Measurements from ENCODE around the gene GGN. TPM values are rescaled to one million over a fixed set of nuclear protein-coding genes. Genes with fewer than 3 reads are reported as not detected.
"Not testable (repeated sequence)": the region's sequence is repeated elsewhere in the genome, so short reads cannot be mapped to it uniquely, and the experiment has no call there.

Gene GGN
- total RNA-seq, 2 experiments from 2014 or later = 0.41 to 1.2 TPM

DNA sequence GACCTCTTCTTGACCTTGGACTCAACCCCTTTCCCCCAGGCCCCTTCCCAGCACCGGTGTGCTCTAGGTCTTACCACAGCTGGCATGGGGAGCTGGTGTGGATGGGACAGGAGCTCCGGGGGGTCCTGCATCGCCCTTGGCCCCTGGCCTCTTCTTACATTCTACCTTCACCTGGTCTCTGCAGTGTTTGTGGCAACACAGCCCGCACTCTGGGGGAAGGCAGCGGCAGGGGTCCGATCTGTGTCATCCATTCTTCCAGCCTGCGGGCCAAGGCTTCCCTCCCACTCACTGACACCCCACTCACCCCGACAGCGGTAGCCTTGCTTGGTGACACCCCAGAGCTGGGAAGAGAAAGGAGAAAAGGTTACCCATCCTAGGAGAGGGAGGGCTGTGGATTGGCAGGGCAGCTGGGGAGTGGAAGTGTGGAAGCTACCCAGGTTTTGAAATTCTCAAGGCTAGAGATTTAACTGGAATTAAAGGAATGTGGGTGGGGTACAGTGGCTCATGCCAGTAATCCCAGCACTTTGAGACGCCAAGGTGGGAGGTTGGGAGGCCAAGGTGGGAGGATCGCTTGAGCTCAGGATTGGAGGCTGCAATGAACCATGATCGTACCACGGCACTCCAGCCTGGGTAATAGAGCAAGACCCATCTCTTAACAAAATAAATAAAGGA lies 23.3 kb upstream of the GGN start:
- Mint-ChIP-seq H3K27me3 (no peaks in the 10 kb centered on the region), H3K36me3 (peaks cover 16% of the 10 kb centered on the region), H3K9me3 (no peaks in the 10 kb centered on the region), H3K27ac (no peak overlapping the region), H3K4me1 (ENCODE audit: low read depth) (no peaks in the 10 kb centered on the region), H3K4me3 (no peak overlapping the region)
- ChIA-PET POLR2A (no interaction called here), CTCF (interaction anchor here (0.9 to 1.3 kb wide), 2 partner anchors 8 kb away, joined by 4 to 7 read pairs; partner anchors contain the start of gene FAM98C)
- DNase-seq = no peak
- intact Hi-C loops (cut with micrococcal nuclease) = no loop called here

GRCh38 chr19:38410407-38410806 lies 22.6 kb upstream of the GGN start:
- H3K27me3 Mint-ChIP-seq; H3K27ac Mint-ChIP-seq; H3K4me1 Mint-ChIP-seq (ENCODE audit: low read depth); intact Hi-C loops (cut with micrococcal nuclease); DNase-seq; POLR2A ChIA-PET; H3K4me3 Mint-ChIP-seq; H3K9me3 Mint-ChIP-seq: not testable (repeated sequence)
- peaks cover 17% of the 10 kb centered on the region for H3K36me3 Mint-ChIP-seq
- CTCF ChIA-PET = interaction anchor here (0.9 kb wide), 1 partner anchor 8 kb away, joined by 4 read pairs; the partner anchor contains the start of gene FAM98C

DNA sequence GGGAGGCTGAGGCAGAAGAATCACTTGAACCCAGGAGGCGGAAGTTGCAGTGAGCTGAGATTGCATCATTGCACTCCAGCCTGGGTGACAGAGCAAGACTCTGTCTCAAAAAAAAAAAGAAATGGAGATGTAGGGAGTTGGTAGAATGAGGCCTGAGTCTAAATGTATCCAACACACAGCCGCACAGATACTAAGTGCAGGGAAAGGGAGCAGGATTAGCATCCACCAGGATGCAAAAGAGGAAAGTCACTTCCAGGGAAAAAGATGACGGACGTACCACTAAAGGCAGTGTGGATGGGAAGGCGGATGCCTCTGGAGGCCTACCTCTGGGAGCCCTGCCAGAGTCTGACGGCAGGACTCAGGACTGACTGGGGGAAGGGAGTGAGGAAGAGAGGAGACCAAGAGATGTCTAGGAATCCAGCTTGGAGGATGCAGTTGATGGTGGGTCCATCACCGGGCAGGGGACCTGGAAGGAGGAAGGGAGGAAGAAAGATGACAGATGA lies 21.8 kb upstream of the GGN start:
- ChIA-PET POLR2A (no interaction called here), CTCF (no interaction called here)
- peaks cover 6% of the 10 kb centered on the region for H3K4me1 Mint-ChIP-seq (ENCODE audit: low read depth)
- H3K27me3 Mint-ChIP-seq = no peaks in the 10 kb centered on the region
- no peak overlapping the region for H3K4me3 Mint-ChIP-seq
- H3K36me3 Mint-ChIP-seq = peaks cover 21% of the 10 kb centered on the region
- no peaks in the 10 kb centered on the region for H3K9me3 Mint-ChIP-seq
- DNase-seq = no peak
- peak overlapping the region; percentile 32 for H3K27ac Mint-ChIP-seq
- intact Hi-C loops (cut with micrococcal nuclease) = loop anchor here (10.0 kb wide), 1 partner anchor 205 kb away; the partner anchor contains the start of genes EIF3K and MAP4K1

GRCh38 chr19:38405276-38405675 lies 17.4 kb upstream of the GGN start:
- Mint-ChIP-seq H3K9me3 (no peaks in the 10 kb centered on the region), H3K27me3 (no peaks in the 10 kb centered on the region), H3K4me1 (ENCODE audit: low read depth) (peaks cover 20% of the 10 kb centered on the region), H3K36me3 (peaks cover 20% of the 10 kb centered on the region), H3K27ac (peak overlapping the region; percentile 58), H3K4me3 (peak overlapping the region; percentile 31)
- POLR2A ChIA-PET = interaction anchor here (0.6 to 1.0 kb wide), 4 partner anchors 10 to 104 kb away, joined by 3 read pairs; partner anchors contain the start of gene PSMD8
- CTCF ChIA-PET = interaction anchor here (1.5 to 3.3 kb wide), 3 partner anchors 30 to 111 kb away, joined by 4 to 40 read pairs (median 30); partner anchors contain the start of gene PSMD8
- no peak for DNase-seq
- intact Hi-C loops (cut with micrococcal nuclease) = loop anchor here (10.0 kb wide), 1 partner anchor 210 kb away; the partner anchor contains the start of genes EIF3K and MAP4K1

GRCh38 chr19:38404858-38405257 lies 17.0 kb upstream of the GGN start:
- Mint-ChIP-seq H3K4me3 (no peak overlapping the region), H3K9me3 (no peaks in the 10 kb centered on the region), H3K27ac (no peak overlapping the region), H3K27me3 (no peaks in the 10 kb centered on the region), H3K36me3 (peaks cover 17% of the 10 kb centered on the region), H3K4me1 (ENCODE audit: low read depth) (peaks cover 20% of the 10 kb centered on the region)
- no peak for DNase-seq
- CTCF ChIA-PET = interaction anchor here (1.7 to 3.3 kb wide), 6 partner anchors 16 to 526 kb away, joined by 3 to 40 read pairs (median 28); partner anchors contain the start of genes MRPS12, PSMD8 and SARS2
- intact Hi-C loops (cut with micrococcal nuclease) = loop anchor here (5.0 to 10.0 kb wide), 3 partner anchors 210 to 447 kb away; partner anchors contain the start of genes EIF3K and MAP4K1
- POLR2A ChIA-PET = interaction anchor here (0.6 to 1.0 kb wide), 4 partner anchors 10 to 105 kb away, joined by 3 read pairs; partner anchors contain the start of gene PSMD8

GRCh38 chr19:38402967-38403674 lies 15.3 kb upstream of the GGN start, which contains the start of gene FAM98C:
TSS of gene FAM98C (plus strand) at chr19:38403093. CDS start at chr19:38403154, 61 bp downstream.
- H3K27ac Mint-ChIP-seq = peak within 1 kb of the TSS; percentile 91
- no peaks in the 10 kb centered on the region for H3K9me3 Mint-ChIP-seq
- peaks cover 15% of the 10 kb centered on the region for H3K36me3 Mint-ChIP-seq
- H3K4me1 Mint-ChIP-seq (ENCODE audit: low read depth) = peaks cover 20% of the 10 kb centered on the region
- ChIA-PET POLR2A (interaction anchor here (0.6 to 1.7 kb wide), 11 partner anchors 12 to 835 kb away, joined by 3 to 9 read pairs (median 4); partner anchors contain the start of genes EIF3K, MAP4K1 and PSMD8), CTCF (interaction anchor here (0.6 to 3.3 kb wide), 73 partner anchors 8 to 550 kb away, joined by 3 to 50 read pairs (median 5); partner anchors contain the start of genes ACTN4, CATSPERG, EIF3K and GGN)
- intact Hi-C loops (cut with micrococcal nuclease) = loop anchor here (1.0 to 10.0 kb wide), 9 partner anchors 29 to 527 kb away; partner anchors contain the start of genes EIF3K, MAP4K1, MRPS12 and PSMD8
- DNase-seq = peak; percentile 99
- no peaks in the 10 kb centered on the region for H3K27me3 Mint-ChIP-seq
- peak within 1 kb of the TSS; percentile 86 for H3K4me3 Mint-ChIP-seq

DNA sequence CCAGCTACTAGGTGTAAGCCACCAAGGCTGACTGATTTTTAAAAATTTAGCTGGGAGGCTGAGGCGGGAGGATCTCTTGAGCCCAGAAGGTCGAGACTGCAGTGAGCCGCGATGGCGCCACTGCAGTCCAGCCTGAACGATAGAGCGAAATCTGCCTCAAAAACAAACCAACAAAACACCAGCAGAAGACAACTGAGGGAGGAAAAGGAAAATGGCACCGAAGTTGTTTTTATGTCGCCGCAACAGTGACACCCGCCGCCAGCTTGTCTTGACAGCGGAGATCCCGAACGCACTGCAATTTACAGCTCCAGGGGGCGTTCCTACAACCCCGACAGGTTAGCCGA lies 14.8 kb upstream of the GGN start:
- Mint-ChIP-seq H3K9me3 (no peaks in the 10 kb centered on the region), H3K36me3 (peaks cover 13% of the 10 kb centered on the region), H3K4me1 (ENCODE audit: low read depth) (peaks cover 20% of the 10 kb centered on the region), H3K4me3 (peak overlapping the region; percentile 86), H3K27me3 (no peaks in the 10 kb centered on the region), H3K27ac (peak overlapping the region; percentile 91)
- CTCF ChIA-PET = interaction anchor here (0.6 to 3.3 kb wide), 66 partner anchors 8 to 551 kb away, joined by 3 to 50 read pairs (median 5); partner anchors contain the start of genes ACTN4, CATSPERG, EIF3K and GGN
- intact Hi-C loops (cut with micrococcal nuclease) = loop anchor here (1.0 to 10.0 kb wide), 8 partner anchors 28 to 450 kb away; partner anchors contain the start of genes EIF3K, MAP4K1 and PSMD8
- DNase-seq = no peak
- POLR2A ChIA-PET = interaction anchor here (0.6 to 1.7 kb wide), 10 partner anchors 15 to 835 kb away, joined by 3 to 9 read pairs (median 4); partner anchors contain the start of genes EIF3K, MAP4K1 and PSMD8

- no peak for DNase-seq
- H3K36me3 Mint-ChIP-seq = peaks cover 10% of the 10 kb centered on the region
- H3K27ac Mint-ChIP-seq = no peak overlapping the region
- no peak overlapping the region for H3K4me3 Mint-ChIP-seq
- H3K27me3 Mint-ChIP-seq = no peaks in the 10 kb centered on the region
- intact Hi-C loops (cut with micrococcal nuclease) = loop anchor here (5.0 to 10.0 kb wide), 3 partner anchors 214 to 451 kb away; partner anchors contain the start of genes EIF3K and MAP4K1
- CTCF ChIA-PET = no interaction called here
- POLR2A ChIA-PET = no interaction called here
- peaks cover 27% of the 10 kb centered on the region for H3K4me1 Mint-ChIP-seq (ENCODE audit: low read depth)
- H3K9me3 Mint-ChIP-seq = no peaks in the 10 kb centered on the region
These were observed 13.3 kb upstream of the GGN start for GRCh38 chr19:38401148-38401547.

- DNase-seq = no peak
- Mint-ChIP-seq H3K9me3 (no peaks in the 10 kb centered on the region), H3K4me3 (no peak overlapping the region), H3K27me3 (no peaks in the 10 kb centered on the region), H3K27ac (no peak overlapping the region), H3K36me3 (peaks cover 8% of the 10 kb centered on the region), H3K4me1 (ENCODE audit: low read depth) (peaks cover 26% of the 10 kb centered on the region)
- intact Hi-C loops (cut with micrococcal nuclease) = loop anchor here (5.0 to 10.0 kb wide), 3 partner anchors 214 to 452 kb away; partner anchors contain the start of genes EIF3K and MAP4K1
- CTCF ChIA-PET = no interaction called here
- POLR2A ChIA-PET = no interaction called here
These were observed 12.5 kb upstream of the GGN start for GRCh38 chr19:38400361-38400760.

DNA sequence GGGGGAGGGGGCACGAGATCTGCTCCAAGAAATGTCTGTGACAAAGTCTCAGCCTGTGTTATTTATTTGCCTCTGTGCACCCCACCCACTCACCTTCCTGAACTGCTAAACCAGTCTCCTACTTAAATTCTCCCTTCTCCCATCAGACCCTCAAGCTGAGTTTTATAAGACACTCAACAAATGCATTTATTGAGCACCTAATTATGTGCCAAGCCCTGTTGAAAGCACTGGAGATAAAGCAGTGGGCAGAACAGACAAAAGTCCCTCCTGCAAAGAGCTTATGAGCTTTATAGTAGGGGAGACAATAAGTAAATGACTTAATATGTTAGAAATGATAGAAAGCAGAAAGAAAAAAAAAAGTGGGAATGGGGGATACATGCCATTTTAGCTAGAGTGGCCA lies 11.7 kb upstream of the GGN start:
- H3K36me3 Mint-ChIP-seq = peaks cover 5% of the 10 kb centered on the region
- no peaks in the 10 kb centered on the region for H3K9me3 Mint-ChIP-seq
- intact Hi-C loops (cut with micrococcal nuclease) = no loop called here
- no peak for DNase-seq
- POLR2A ChIA-PET = no interaction called here
- H3K27me3 Mint-ChIP-seq = no peaks in the 10 kb centered on the region
- peaks cover 24% of the 10 kb centered on the region for H3K4me1 Mint-ChIP-seq (ENCODE audit: low read depth)
- no peak overlapping the region for H3K27ac Mint-ChIP-seq
- H3K4me3 Mint-ChIP-seq = no peak overlapping the region
- CTCF ChIA-PET = no interaction called here

DNA sequence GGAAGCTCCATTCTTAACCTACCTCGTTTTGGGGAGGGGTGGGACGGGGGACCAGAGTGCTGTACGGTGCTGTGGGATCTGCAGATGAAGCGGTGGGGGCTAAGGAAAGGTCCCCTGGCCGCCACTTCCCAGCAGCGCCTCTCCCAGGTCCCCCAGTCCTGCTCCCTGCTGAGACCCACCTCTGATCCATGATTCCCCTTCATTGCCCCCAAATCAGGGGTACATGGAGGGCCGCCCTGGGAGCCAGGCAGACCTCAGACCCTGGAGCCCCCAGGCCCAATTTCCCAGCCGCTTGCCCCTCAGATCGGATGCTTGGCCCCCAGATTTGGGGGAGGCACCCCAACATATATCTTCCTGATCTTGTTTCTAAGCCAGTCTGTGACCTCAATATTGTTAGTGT lies 11.2 kb upstream of the GGN start:
- ChIA-PET POLR2A (no interaction called here), CTCF (no interaction called here)
- peaks cover 5% of the 10 kb centered on the region for H3K36me3 Mint-ChIP-seq
- no peaks in the 10 kb centered on the region for H3K27me3 Mint-ChIP-seq
- H3K9me3 Mint-ChIP-seq = no peaks in the 10 kb centered on the region
- no peak overlapping the region for H3K4me3 Mint-ChIP-seq
- peaks cover 22% of the 10 kb centered on the region for H3K4me1 Mint-ChIP-seq (ENCODE audit: low read depth)
- DNase-seq = no peak
- no peak overlapping the region for H3K27ac Mint-ChIP-seq
- intact Hi-C loops (cut with micrococcal nuclease) = no loop called here

Data from activated CD4-positive, alpha-beta memory T cell treated with anti-CD3 and anti-CD28 coated beads for 36 hours (primary cell).